NCI-H524 (cell line): ENCODE measurements around the gene FAM98C.
A peak's percentile ranks its signal among the peaks of the same experiment; 100 is the strongest.
"Not testable (repeated sequence)": the region's sequence is repeated elsewhere in the genome, so short reads cannot be mapped to it uniquely, and the experiment has no call there.

Source experiments
- DNase-seq, 2 experiments: peaks; one replicate each; lab custom pipeline; 2025; lab: John Stamatoyannopoulos, UW

FAM98C gene

DNA sequence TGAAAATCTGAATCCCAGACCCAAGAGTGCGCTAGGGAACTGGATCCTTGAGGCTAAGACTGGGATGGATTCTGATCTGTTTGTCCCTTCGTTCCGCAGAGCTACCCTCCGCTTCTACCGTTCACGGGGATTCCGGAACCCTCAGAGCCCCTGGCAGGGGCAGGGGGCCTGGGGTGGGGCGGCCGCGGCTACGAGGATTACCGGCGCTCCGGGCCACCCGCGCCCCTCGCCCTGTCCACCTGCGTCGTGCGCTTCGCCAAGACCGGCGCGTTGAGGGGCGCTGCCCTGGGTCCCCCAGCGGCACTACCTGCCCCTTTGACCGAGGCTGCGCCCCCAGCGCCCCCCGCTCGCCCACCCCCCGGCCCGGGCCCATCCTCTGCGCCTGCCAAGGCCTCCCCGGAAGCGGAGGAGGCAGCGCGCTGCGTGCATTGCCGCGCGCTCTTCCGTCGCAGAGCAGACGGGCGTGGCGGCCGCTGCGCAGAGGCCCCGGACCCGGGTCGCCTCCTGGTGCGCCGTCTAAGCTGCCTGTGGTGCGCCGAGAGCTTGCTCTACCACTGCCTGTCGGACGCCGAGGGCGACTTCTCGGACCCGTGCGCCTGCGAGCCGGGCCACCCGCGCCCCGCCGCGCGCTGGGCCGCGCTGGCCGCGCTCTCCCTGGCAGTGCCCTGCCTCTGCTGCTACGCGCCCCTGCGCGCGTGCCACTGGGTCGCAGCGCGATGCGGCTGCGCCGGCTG, 7.3 kb upstream of the FAM98C start:
- no peak for DNase-seq

DNA sequence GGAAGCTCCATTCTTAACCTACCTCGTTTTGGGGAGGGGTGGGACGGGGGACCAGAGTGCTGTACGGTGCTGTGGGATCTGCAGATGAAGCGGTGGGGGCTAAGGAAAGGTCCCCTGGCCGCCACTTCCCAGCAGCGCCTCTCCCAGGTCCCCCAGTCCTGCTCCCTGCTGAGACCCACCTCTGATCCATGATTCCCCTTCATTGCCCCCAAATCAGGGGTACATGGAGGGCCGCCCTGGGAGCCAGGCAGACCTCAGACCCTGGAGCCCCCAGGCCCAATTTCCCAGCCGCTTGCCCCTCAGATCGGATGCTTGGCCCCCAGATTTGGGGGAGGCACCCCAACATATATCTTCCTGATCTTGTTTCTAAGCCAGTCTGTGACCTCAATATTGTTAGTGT, 3.8 kb upstream of the FAM98C start:
- DNase-seq: no peak

- no peak for DNase-seq
Measured at GRCh38 chr19:38399537-38399936, 3.4 kb upstream of the FAM98C start.

DNA sequence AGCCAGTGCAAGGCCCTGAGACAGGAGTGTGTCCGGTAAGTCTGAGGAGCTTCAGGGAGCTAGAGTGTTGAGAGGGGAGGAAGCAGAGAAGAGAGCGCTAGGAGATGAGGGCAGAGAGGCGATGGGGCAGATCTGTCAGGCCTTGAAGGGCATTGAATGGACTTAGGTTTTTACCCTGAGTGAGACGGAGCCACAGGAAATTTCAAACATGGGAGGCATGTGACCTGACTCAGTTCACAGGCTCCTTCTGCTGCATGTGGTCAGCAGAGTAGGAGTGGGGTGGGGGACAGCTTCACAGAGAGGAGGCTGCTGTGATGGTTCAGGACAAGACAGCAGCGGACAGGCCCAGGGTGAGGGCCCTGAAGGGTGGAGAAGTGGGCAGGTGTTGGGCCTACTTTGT, 2.5 kb upstream of the FAM98C start:
- no peak for DNase-seq

DNA sequence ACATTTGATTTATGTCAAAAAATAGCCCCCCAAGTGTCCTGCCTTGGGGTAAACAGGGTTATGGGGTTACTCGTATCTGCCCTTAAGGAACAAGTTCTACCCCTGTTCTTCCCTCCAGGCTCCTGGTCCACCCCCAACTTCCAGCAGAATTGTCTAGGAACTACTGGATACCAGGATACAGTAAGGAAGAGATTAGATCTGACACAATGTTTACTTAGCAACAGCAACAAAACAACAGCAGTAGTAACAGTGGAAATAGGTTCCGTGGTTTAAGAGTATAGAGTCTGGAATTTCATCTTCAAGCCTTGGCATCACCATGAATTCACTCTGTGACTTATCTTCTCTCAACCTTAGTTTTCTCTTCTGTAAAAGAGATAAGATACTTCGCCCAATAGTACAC, 1.7 kb upstream of the FAM98C start:
- no peak for DNase-seq

DNA sequence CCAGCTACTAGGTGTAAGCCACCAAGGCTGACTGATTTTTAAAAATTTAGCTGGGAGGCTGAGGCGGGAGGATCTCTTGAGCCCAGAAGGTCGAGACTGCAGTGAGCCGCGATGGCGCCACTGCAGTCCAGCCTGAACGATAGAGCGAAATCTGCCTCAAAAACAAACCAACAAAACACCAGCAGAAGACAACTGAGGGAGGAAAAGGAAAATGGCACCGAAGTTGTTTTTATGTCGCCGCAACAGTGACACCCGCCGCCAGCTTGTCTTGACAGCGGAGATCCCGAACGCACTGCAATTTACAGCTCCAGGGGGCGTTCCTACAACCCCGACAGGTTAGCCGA, 298 bp upstream of the FAM98C start:
- no peak for DNase-seq

DNA sequence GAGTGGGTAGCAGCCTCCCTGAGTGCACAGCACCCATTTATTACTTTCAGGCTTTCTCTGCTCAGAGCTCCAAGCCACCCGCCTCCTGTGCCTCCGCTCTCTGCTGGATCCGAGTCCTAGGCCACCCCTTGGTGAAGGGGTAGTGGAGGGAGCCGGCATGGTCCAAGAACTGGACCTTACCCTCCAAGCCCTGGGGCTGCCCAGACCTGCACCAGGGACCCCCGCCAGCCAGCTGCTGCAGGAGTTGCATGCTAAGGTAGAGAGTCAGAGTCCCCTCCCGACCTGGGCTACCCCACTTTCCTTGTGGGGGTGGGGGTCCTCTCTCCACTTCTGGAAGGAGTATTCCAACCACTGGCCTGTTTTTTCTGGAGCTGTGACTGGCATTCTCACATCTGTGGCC, 2.0 kb downstream of the FAM98C start:
- DNase-seq: no peak

DNA sequence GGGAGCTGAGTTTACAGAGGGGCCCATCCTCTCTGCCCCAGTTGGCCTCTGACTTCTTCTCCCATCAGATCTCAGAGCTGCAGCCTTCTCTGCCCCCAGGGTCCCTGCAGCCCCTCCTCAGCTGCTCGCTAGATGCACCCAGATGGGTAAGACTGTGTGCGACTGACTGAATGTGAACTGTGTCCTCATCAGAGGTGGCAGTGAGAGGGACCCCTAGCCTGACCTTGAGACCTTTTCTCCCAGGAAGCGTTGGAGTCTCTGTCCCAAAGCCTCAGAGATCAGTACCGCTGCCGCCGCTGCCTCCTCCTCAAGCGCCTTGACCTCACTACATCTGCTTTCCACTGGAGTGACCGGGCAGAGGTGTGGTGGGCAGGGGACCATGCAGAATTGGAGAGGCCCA, 2.4 kb downstream of the FAM98C start:
- DNase-seq: no peak

DNA sequence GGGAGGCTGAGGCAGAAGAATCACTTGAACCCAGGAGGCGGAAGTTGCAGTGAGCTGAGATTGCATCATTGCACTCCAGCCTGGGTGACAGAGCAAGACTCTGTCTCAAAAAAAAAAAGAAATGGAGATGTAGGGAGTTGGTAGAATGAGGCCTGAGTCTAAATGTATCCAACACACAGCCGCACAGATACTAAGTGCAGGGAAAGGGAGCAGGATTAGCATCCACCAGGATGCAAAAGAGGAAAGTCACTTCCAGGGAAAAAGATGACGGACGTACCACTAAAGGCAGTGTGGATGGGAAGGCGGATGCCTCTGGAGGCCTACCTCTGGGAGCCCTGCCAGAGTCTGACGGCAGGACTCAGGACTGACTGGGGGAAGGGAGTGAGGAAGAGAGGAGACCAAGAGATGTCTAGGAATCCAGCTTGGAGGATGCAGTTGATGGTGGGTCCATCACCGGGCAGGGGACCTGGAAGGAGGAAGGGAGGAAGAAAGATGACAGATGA, 6.8 kb downstream of the FAM98C start:
- no peak for DNase-seq

- not testable (repeated sequence) for DNase-seq
Measured at GRCh38 chr19:38410407-38410806, 7.5 kb downstream of the FAM98C start.

- no peak for DNase-seq
Measured at GRCh38 chr19:38411041-38411712, 8.3 kb downstream of the FAM98C start.

DNA sequence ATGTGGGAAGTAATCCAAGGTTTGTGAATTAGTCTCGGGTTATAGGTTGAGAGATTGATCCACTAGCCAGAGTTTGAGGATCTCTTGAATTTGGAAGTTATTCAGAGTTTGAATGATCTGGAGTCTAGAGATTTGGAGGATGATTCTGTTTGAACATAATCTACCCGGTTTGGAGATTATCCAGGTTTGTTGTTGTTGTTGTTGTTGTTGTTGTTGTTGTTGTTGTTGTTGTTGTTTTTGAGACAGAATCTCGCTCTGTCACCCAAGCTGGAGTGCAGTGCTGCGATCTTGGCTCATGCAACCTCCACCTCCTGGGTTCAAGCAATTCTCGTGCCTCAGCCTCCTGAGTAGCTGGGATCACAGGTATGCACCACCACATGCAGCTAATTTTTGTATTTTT, 9.0 kb downstream of the FAM98C start:
- not testable (repeated sequence) for DNase-seq

GRCh38 chr19:38412491-38412890, 9.6 kb downstream of the FAM98C start:
- DNase-seq: no peak

GRCh38 chr19:38412961-38413360, 10.1 kb downstream of the FAM98C start:
- peak in 1 of 2 experiments; percentile 33 for DNase-seq

- no peak for DNase-seq
Measured at GRCh38 chr19:38413416-38413815, 10.5 kb downstream of the FAM98C start.

GRCh38 chr19:38417146-38417543, 14.3 kb downstream of the FAM98C start:
- DNase-seq: no peak

DNA sequence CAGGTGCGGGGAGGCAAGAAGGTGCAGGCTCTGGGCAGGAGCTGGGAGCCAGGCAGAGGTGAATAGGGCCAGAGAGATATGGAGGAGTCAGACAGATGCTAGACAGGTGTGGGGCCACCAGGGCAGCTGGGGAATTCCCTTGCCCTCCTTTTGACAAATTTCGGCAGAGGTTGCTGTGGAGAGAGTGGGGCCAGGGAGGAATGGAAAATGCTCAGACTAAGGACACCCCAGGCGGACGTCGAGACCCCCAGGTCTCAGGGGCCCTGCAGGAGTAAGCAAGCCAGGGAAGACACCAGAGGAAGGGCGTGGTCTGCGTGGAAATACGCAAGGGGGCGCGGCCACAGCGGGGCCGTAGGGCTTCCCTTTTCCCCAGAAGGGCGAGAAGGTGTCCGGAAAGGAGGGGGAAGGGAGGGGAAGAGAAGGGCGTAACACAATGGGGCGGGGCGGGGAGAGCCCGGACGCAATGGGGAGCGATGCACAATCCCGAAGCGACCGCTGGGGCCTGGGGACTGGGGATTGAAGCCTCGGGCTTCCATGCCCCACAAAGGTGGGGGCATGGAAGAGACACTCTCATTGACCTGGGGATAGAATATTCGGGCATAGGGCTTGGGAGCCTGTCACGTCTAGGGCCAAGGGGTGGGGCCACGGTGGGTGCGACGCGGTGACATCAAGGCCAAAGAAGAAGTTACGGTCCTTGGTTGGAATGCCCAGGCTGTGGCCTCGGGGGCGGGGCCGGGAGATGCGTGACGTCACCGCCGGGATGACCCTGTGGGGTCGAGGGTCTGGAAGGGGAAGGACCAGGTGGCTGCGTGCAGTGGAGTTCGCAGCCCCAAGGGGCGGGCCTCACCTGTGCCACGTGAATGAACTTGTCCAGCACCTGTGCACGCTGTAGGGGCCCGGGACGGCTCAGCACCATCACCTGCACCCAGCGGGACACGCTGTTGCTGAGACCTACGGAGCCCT, 14.9 kb downstream of the FAM98C start:
- peak; percentile 47 to 60 for DNase-seq

GRCh38 chr19:38420935-38421334, 18.0 kb downstream of the FAM98C start:
- no peak for DNase-seq

- DNase-seq: no peak
Measured at GRCh38 chr19:38421856-38422255, 19.0 kb downstream of the FAM98C start.

- no peak for DNase-seq
Measured at GRCh38 chr19:38422438-38422837, 19.5 kb downstream of the FAM98C start.

- DNase-seq: no peak
Measured at GRCh38 chr19:38424272-38424671, 21.4 kb downstream of the FAM98C start.

DNA sequence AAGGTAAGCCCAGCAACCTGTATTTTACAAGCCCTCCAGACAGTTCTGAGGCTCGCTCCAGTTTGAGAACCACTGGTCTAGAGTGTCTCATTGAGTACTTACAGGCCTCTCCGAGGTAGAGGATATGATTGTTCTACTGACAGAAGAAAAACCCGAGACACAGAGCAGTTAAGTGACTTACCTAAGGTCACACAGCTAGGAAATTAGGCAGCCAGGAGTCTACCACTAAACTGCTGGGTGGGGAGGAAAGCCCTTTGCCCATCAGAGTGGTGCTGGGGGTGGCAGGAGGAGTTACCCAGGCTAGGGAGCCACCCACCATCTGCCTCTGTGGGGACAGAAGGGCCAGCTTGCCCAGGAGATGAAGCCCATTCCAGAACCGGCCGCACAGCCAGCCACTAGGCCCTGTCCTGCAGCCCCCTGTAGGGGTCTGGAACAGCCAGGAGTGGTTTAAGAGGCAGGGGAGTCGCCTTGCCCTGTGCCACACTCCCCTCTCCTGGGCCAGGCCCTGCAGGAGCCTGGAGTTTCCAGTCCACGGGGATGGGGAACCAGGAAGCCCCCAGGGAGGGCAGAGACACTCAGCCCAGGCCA, 22.4 kb downstream of the FAM98C start:
- no peak for DNase-seq
